Measurements from ENCODE around the gene IGSF3.
"Not testable (repeated sequence)": the region's sequence is repeated elsewhere in the genome, so short reads cannot be mapped to it uniquely, and the experiment has no call there.

DNA sequence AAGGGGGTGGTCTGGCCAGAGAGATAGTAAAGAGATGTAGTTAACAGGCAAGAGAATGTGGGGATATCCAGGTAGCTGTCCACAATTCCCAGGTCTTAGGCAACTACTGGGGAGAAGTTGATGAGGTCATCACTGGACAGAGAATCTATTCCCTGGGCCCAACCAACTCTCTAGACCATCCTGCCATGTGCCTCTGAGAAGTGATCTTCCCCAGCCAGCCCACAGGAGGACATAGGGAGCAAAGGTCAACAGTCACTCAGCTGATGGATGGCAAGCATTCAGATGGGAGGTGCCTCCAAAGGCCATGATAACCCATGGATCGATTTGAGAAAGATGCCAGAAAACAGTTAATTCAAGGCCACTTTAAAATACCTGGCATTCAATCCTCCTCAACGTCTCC is 36.0 kb downstream of the IGSF3 start:
- TF ChIP-seq, protein P1, sequence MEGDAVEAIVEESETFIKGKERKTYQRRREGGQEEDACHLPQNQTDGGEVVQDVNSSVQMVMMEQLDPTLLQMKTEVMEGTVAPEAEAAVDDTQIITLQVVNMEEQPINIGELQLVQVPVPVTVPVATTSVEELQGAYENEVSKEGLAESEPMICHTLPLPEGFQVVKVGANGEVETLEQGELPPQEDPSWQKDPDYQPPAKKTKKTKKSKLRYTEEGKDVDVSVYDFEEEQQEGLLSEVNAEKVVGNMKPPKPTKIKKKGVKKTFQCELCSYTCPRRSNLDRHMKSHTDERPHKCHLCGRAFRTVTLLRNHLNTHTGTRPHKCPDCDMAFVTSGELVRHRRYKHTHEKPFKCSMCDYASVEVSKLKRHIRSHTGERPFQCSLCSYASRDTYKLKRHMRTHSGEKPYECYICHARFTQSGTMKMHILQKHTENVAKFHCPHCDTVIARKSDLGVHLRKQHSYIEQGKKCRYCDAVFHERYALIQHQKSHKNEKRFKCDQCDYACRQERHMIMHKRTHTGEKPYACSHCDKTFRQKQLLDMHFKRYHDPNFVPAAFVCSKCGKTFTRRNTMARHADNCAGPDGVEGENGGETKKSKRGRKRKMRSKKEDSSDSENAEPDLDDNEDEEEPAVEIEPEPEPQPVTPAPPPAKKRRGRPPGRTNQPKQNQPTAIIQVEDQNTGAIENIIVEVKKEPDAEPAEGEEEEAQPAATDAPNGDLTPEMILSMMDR (IDR thresholded peaks at IDR 0.05; ENCODE audit: borderline replicate concordance, extremely low read depth, low read length, poor library complexity, severe bottlenecking), result not testable (repeated sequence)
- TF ChIP-seq EZH2 (IDR thresholded peaks at IDR 0.05; ENCODE audit: borderline replicate concordance, low read depth, low read length, severe bottlenecking), result not testable (repeated sequence)
